H9 (cell line): ENCODE data around the gene RNLS. TPM values are rescaled to one million over a fixed set of nuclear protein-coding genes. Genes with fewer than 3 reads are reported as not detected.

Experiments used
- DNase-seq: peaks from one replicate; pipeline ENCODE4 v3.0.0-alpha.2; 2017
- H2AFZ ChIP-seq: one replicate; pipeline ENCODE4 v1.6.1; 2013; ENCODE audit warnings: mild to moderate bottlenecking, low read length, control low read depth, moderate library complexity
- H2AK5ac ChIP-seq: 2 replicates; pipeline ENCODE4 v1.6.1; 2013; ENCODE audit warnings: low read length, control low read depth, mixed read lengths; ENCODE audit not compliant: insufficient read length
- H2BK120ac ChIP-seq: one replicate; pipeline ENCODE4 v1.6.1; 2013; ENCODE audit warnings: low read depth, mild to moderate bottlenecking, low read length, control low read depth, inconsistent platforms; ENCODE audit not compliant: poor library complexity, severe bottlenecking
- H2BK12ac ChIP-seq: 2 replicates; pipeline ENCODE4 v1.6.1; 2013; ENCODE audit warnings: low read length, control low read depth, mixed read lengths, low read depth; ENCODE audit not compliant: insufficient read length
- H2BK15ac ChIP-seq: 2 replicates; pipeline ENCODE4 v1.6.1; 2013; ENCODE audit warnings: low read depth, low read length, control low read depth
- H2BK20ac ChIP-seq: one replicate; pipeline ENCODE4 v1.6.1; 2013; ENCODE audit warnings: low read depth, mild to moderate bottlenecking, low read length, control low read depth, inconsistent platforms; ENCODE audit not compliant: poor library complexity, severe bottlenecking
- H2BK5ac ChIP-seq: 2 replicates; pipeline ENCODE4 v1.6.1; 2013; ENCODE audit warnings: low read length, control low read depth, mixed read lengths; ENCODE audit not compliant: insufficient read length
- H3K14ac ChIP-seq: 2 replicates; pipeline ENCODE4 v1.6.1; 2013; ENCODE audit warnings: low read length, control low read depth; ENCODE audit not compliant: insufficient read depth
- H3K18ac ChIP-seq: 2 replicates; pipeline ENCODE4 v1.6.1; 2013; ENCODE audit warnings: low read depth, mild to moderate bottlenecking, mixed read lengths, low read length, control low read depth; ENCODE audit not compliant: insufficient read length
- H3K23ac ChIP-seq: 2 replicates; pipeline ENCODE4 v1.6.1; 2013; ENCODE audit warnings: low read length, control low read depth, mixed read lengths, low read depth; ENCODE audit not compliant: insufficient read length
- H3K23me2 ChIP-seq: 2 replicates; pipeline ENCODE4 v1.6.1; 2013; ENCODE audit warnings: low read depth, mild to moderate bottlenecking, mixed read lengths, low read length, control low read depth; ENCODE audit not compliant: insufficient read length, poor library complexity, severe bottlenecking
- H3K27ac ChIP-seq: 2 replicates; pipeline ENCODE4 v1.5.1; 2013; ENCODE audit warnings: low read length, control low read depth, mixed read lengths, low read depth; ENCODE audit not compliant: insufficient read length
- H3K27me3 ChIP-seq: 2 replicates; pipeline ENCODE4 v1.6.1; 2013; ENCODE audit warnings: low read length, control low read depth, inconsistent platforms; ENCODE audit not compliant: insufficient read depth
- H3K4ac ChIP-seq: 2 replicates; pipeline ENCODE4 v1.6.1; 2013; ENCODE audit warnings: low read depth, mild to moderate bottlenecking, control low read depth, inconsistent platforms, low read length, moderate library complexity
- H3K4me1 ChIP-seq: 2 replicates; pipeline ENCODE4 v1.6.1; 2013; ENCODE audit warnings: low read length, control low read depth, inconsistent platforms; ENCODE audit not compliant: insufficient read depth
- H3K4me2 ChIP-seq: 2 replicates; pipeline ENCODE4 v1.6.1; 2013; ENCODE audit warnings: low read length, control low read depth, mixed read lengths; ENCODE audit not compliant: insufficient read length, insufficient read depth
- H3K56ac ChIP-seq: 2 replicates; pipeline ENCODE4 v1.6.1; 2013; ENCODE audit warnings: low read depth, mild to moderate bottlenecking, mixed read lengths, low read length, control low read depth; ENCODE audit not compliant: insufficient read length
- H3K79me1 ChIP-seq: 2 replicates; pipeline ENCODE4 v1.6.1; 2013; ENCODE audit warnings: low read depth, mild to moderate bottlenecking, moderate library complexity, low read length, control low read depth, inconsistent platforms; ENCODE audit not compliant: insufficient read depth, poor library complexity, severe bottlenecking
- H3K79me2 ChIP-seq: 2 replicates; pipeline ENCODE4 v1.6.1; 2013; ENCODE audit warnings: low read length, control low read depth, inconsistent platforms; ENCODE audit not compliant: insufficient read depth
- H3K9ac ChIP-seq: 2 replicates; pipeline ENCODE4 v1.6.1; 2013; ENCODE audit warnings: low read length, control low read depth, mixed read lengths; ENCODE audit not compliant: insufficient read length; ENCODE audit errors: extremely low read depth
- H3K9me3 ChIP-seq: one replicate; pipeline ENCODE4 v1.6.1; 2013; ENCODE audit warnings: low read depth, low read length, inconsistent platforms; ENCODE audit not compliant: control insufficient read depth
- H3T11ph ChIP-seq: one replicate; pipeline ENCODE4 v1.6.1; 2013; ENCODE audit warnings: mild to moderate bottlenecking, low read length, control low read depth, inconsistent platforms
- H4K20me1 ChIP-seq: one replicate; pipeline ENCODE4 v1.6.1; 2013; ENCODE audit not compliant: control insufficient read depth, insufficient read length, insufficient read depth
- H4K5ac ChIP-seq: 2 replicates; pipeline ENCODE4 v1.6.1; 2013; ENCODE audit warnings: low read depth, mild to moderate bottlenecking, mixed read lengths, low read length, control low read depth; ENCODE audit not compliant: insufficient read length
- H4K8ac ChIP-seq: replicated peaks from 2 replicates; pipeline ENCODE4 v1.6.1; 2013; ENCODE audit warnings: low read length, control low read depth, mixed read lengths, low read depth; ENCODE audit not compliant: insufficient read length
- H4K91ac ChIP-seq: 2 replicates; pipeline ENCODE4 v1.6.1; 2013; ENCODE audit warnings: low read depth, mild to moderate bottlenecking, moderate library complexity, mixed read lengths, low read length, control low read depth; ENCODE audit not compliant: insufficient read length
- H3K27ac Mint-ChIP-seq, 3 experiments: 2 replicates in 2 of 3; 3 replicates in 1 of 3; pipeline ENCODE4 v1.8.0; 2020 to 2021; ENCODE audit warnings: mixed read lengths in 3 of 3, mild to moderate bottlenecking in 1 of 3, moderate library complexity in 1 of 3
- H3K27me3 Mint-ChIP-seq: 2 replicates; pipeline ENCODE4 v1.8.0; 2021; ENCODE audit warnings: low read depth, mild to moderate bottlenecking, moderate library complexity, mixed read lengths
- H3K36me3 Mint-ChIP-seq, 3 experiments: 2 replicates in 2 of 3; 3 replicates in 1 of 3; pipeline ENCODE4 v1.8.0; 2020 to 2021; ENCODE audit warnings: low read depth in 3 of 3, mixed read lengths in 3 of 3; ENCODE audit not compliant: insufficient read depth in 1 of 3
- H3K4me1 Mint-ChIP-seq, 2 experiments: 2 replicates each; pipeline ENCODE4 v1.8.0; 2020; ENCODE audit warnings: mixed read lengths in 2 of 2
- H3K4me3 Mint-ChIP-seq, 2 experiments: 2 replicates in 1 of 2; 3 replicates in 1 of 2; pipeline ENCODE4 v1.8.0; 2020 to 2021; ENCODE audit warnings: mild to moderate bottlenecking in 2 of 2, mixed read lengths in 2 of 2, moderate library complexity in 1 of 2
- H3K9me3 Mint-ChIP-seq, 2 experiments: 2 replicates in 1 of 2; 3 replicates in 1 of 2; pipeline ENCODE4 v1.8.0; 2020; ENCODE audit warnings: mild to moderate bottlenecking in 2 of 2, mixed read lengths in 2 of 2, moderate library complexity in 1 of 2
- CTCF ChIP-seq: fragments of 200-600 bp; sonication (generic); conservative IDR thresholded peaks from 3 replicates; pipeline ENCODE4 v1.8.0; 2021; ENCODE audit warnings: antibody characterized with exemption, mild to moderate bottlenecking
- WGBS: extraction: QIAGEN DNeasy Blood & Tissue Kit; methylation state at CpG from one replicate; pipeline ENCODE4 v1.1.7; 2013; ENCODE audit warnings: missing lambda C conversion rate, low lambda C conversion rate, mixed read lengths; ENCODE audit not compliant: insufficient read length; ENCODE audit errors: extremely low coverage; 5-methylcytosine and 5-hydroxymethylcytosine counted together
- total RNA-seq: library from RNA; stranded (reverse); gene quantifications from 2 replicates; pipeline ENCODE4 v1.2.1, GENCODE V29; 2021

RNLS gene
- total RNA-seq, 1 experiment from 2014 or later: 7.5 TPM

GRCh38 chr10:88477343-88478085 lies 105.6 kb downstream of the RNLS start:
- H3K4me3 Mint-ChIP-seq: no peak overlapping the region

More at GRCh38 chr10:88477343-88478085, 105.6 kb downstream of the RNLS start:
- H2BK5ac ChIP-seq: no peak overlapping the region
- H3K23me2 ChIP-seq: no peaks in the 10 kb centered on the region
- H3K23ac ChIP-seq: no peak overlapping the region
- no peaks in the 10 kb centered on the region for H3K79me2 ChIP-seq
- no peak overlapping the region for H3K27ac Mint-ChIP-seq
- H3K14ac ChIP-seq: no peak overlapping the region
- H2BK20ac ChIP-seq: no peak overlapping the region
- no peak overlapping the region for H4K8ac ChIP-seq
- H4K5ac ChIP-seq: no peak overlapping the region
- no peak for DNase-seq
- H3K4me1 ChIP-seq: no peaks in the 10 kb centered on the region
- H2AFZ ChIP-seq: no peak overlapping the region
- H3K9me3 ChIP-seq: no peaks in the 10 kb centered on the region
- no peak overlapping the region for H3K27ac ChIP-seq
- H3K9ac ChIP-seq: no peak overlapping the region
- no peaks in the 10 kb centered on the region for H3K27me3 Mint-ChIP-seq
- H3K4ac ChIP-seq: no peak overlapping the region
- no peak overlapping the region for H3K56ac ChIP-seq
- H3K79me1 ChIP-seq: no peaks in the 10 kb centered on the region
- H3K27me3 ChIP-seq: no peaks in the 10 kb centered on the region
- WGBS: 100% methylated on average over 1 of the region's 4 CpGs
- no peak overlapping the region for H3K4me2 ChIP-seq
- H2BK120ac ChIP-seq: no peak overlapping the region
- H2AK5ac ChIP-seq: no peak overlapping the region
- H3K9me3 Mint-ChIP-seq: no peaks in the 10 kb centered on the region
- no peaks in the 10 kb centered on the region for H3K36me3 Mint-ChIP-seq
- H3T11ph ChIP-seq: no peak overlapping the region
- no peak overlapping the region for H4K91ac ChIP-seq
- no peaks in the 10 kb centered on the region for H4K20me1 ChIP-seq
- H2BK15ac ChIP-seq: no peak overlapping the region
- H3K18ac ChIP-seq: no peak overlapping the region
- H2BK12ac ChIP-seq: no peak overlapping the region
- TF ChIP-seq CTCF: no peak
- H3K4me1 Mint-ChIP-seq: peaks cover 11 to 19% of the 10 kb centered on the region in 2 experiments
